Neural progenitor cell (in vitro differentiated cells): Measurements from ENCODE around the gene FCER2. TPM values are rescaled to one million over a fixed set of nuclear protein-coding genes. Genes with fewer than 3 reads are reported as not detected.

Source experiments
- DNase-seq: peaks from one replicate; pipeline ENCODE4 v3.0.0-alpha.2; 2016; ENCODE audit warnings: low spot score
- H2AFZ ChIP-seq: fragments of 200-600 bp; sonication (generic); replicated peaks from 2 replicates; pipeline ENCODE4 v1.6.1; 2016; ENCODE audit warnings: antibody characterized with exemption
- H3F3A ChIP-seq: fragments of 200-600 bp; sonication (generic); 2 replicates; pipeline ENCODE4 v1.6.1; 2016; ENCODE audit warnings: antibody characterized with exemption, low read depth
- H3K27ac ChIP-seq: fragments of 200-600 bp; sonication (generic); 2 replicates; pipeline ENCODE4 v1.5.1; 2016; ENCODE audit warnings: mild to moderate bottlenecking
- H3K27me3 ChIP-seq: fragments of 200-600 bp; sonication (generic); 2 replicates; pipeline ENCODE4 v1.6.1; 2016; ENCODE audit warnings: mild to moderate bottlenecking, moderate library complexity
- H3K36me3 ChIP-seq: fragments of 200-600 bp; sonication (generic); 2 replicates; pipeline ENCODE4 v1.5.1; 2016
- H3K4me1 ChIP-seq: fragments of 200-600 bp; sonication (generic); 2 replicates; pipeline ENCODE4 v1.6.1; 2016; ENCODE audit warnings: mixed run types
- H3K4me2 ChIP-seq: fragments of 200-600 bp; sonication (generic); 2 replicates; pipeline ENCODE4 v1.6.1; 2016
- H3K4me3 ChIP-seq: fragments of 200-600 bp; sonication (generic); 2 replicates; pipeline ENCODE4 v1.5.1; 2016
- H3K79me2 ChIP-seq: fragments of 200-600 bp; sonication (generic); 2 replicates; pipeline ENCODE4 v1.6.1; 2016; ENCODE audit warnings: low read depth
- H3K9ac ChIP-seq: fragments of 200-600 bp; sonication (generic); 2 replicates; pipeline ENCODE4 v1.6.1; 2016
- H3K9me3 ChIP-seq: fragments of 200-600 bp; sonication (generic); 2 replicates; pipeline ENCODE4 v1.5.1; 2016; ENCODE audit warnings: low read depth
- H4K20me1 ChIP-seq: fragments of 200-600 bp; sonication (generic); 2 replicates; pipeline ENCODE4 v1.6.1; 2016; ENCODE audit warnings: low read depth
- H3K27ac Mint-ChIP-seq: 3 replicates; pipeline ENCODE4 v1.8.0; 2021; ENCODE audit warnings: mixed read lengths
- H3K27me3 Mint-ChIP-seq: 2 replicates; pipeline ENCODE4 v1.8.0; 2022; ENCODE audit warnings: low read depth, mild to moderate bottlenecking, inconsistent platforms, moderate library complexity, mixed read lengths; ENCODE audit not compliant: insufficient read depth
- H3K36me3 Mint-ChIP-seq: 3 replicates; pipeline ENCODE4 v1.8.0; 2021; ENCODE audit warnings: mixed read lengths
- H3K4me1 Mint-ChIP-seq: 3 replicates; pipeline ENCODE4 v1.8.0; 2021; ENCODE audit warnings: mixed read lengths
- H3K4me3 Mint-ChIP-seq: 3 replicates; pipeline ENCODE4 v1.8.0; 2021; ENCODE audit warnings: mild to moderate bottlenecking, moderate library complexity, mixed read lengths
- H3K9me3 Mint-ChIP-seq: 3 replicates; pipeline ENCODE4 v1.8.0; 2020; ENCODE audit warnings: mixed read lengths
- CTCF ChIP-seq: fragments of 200-600 bp; sonication (generic); IDR thresholded peaks from 2 replicates; pipeline ENCODE4 v1.5.1; 2017; ENCODE audit warnings: antibody characterized with exemption, mild to moderate bottlenecking
- EZH2 ChIP-seq: fragments of 200-600 bp; sonication (generic); IDR thresholded peaks from 2 replicates; pipeline ENCODE4 v1.6.1; 2017; ENCODE audit warnings: antibody characterized with exemption, mild to moderate bottlenecking, moderate library complexity
- EZH2phosphoT487 ChIP-seq: fragments of 200-600 bp; sonication (generic); IDR thresholded peaks from 2 replicates; pipeline ENCODE4 v1.6.1; 2017; ENCODE audit warnings: antibody characterized with exemption
- total RNA-seq: library from RNA; depleted of rRNA; stranded (reverse); fragments of >200 nt; gene quantifications from 2 replicates; pipeline ENCODE4 v1.2.3, GENCODE V29; 2015; ENCODE audit warnings: low replicate concordance

FCER2 gene
- total RNA-seq, 1 donor from 2014 or later, result not detected

- Histone ChIP-seq H3K79me2 (no peaks in the 10 kb centered on the region), H3K27me3 (peaks cover 24% of the 10 kb centered on the region), H3K4me1 (no peaks in the 10 kb centered on the region), H3K4me2 (no peak overlapping the region), H3K9me3 (no peaks in the 10 kb centered on the region), H4K20me1 (no peaks in the 10 kb centered on the region), H3F3A (no peaks in the 10 kb centered on the region), H3K4me3 (no peak overlapping the region), H3K9ac (no peak overlapping the region), H3K36me3 (no peaks in the 10 kb centered on the region), H3K27ac (no peak overlapping the region), H2AFZ (no peak overlapping the region)
- Mint-ChIP-seq H3K9me3 (no peaks in the 10 kb centered on the region), H3K27me3 (peaks cover 3% of the 10 kb centered on the region), H3K36me3 (no peaks in the 10 kb centered on the region), H3K4me1 (no peaks in the 10 kb centered on the region), H3K27ac (no peak overlapping the region), H3K4me3 (no peak overlapping the region)
- no peak for TF ChIP-seq EZH2
- TF ChIP-seq CTCF, result no peak
- no peak for TF ChIP-seq EZH2phosphoT487
- no peak for DNase-seq
Observed at GRCh38 chr19:7692417-7693088, 9.4 kb downstream of the FCER2 start.

GRCh38 chr19:7691497-7691896 is 10.4 kb downstream of the FCER2 start:
- Mint-ChIP-seq H3K9me3 (no peaks in the 10 kb centered on the region), H3K4me3 (no peak overlapping the region), H3K27me3 (peaks cover 3% of the 10 kb centered on the region), H3K4me1 (no peaks in the 10 kb centered on the region), H3K27ac (no peak overlapping the region), H3K36me3 (no peaks in the 10 kb centered on the region)
- no peak overlapping the region for H3K4me3 ChIP-seq
- no peaks in the 10 kb centered on the region for H3K79me2 ChIP-seq
- H3K27ac ChIP-seq, result no peak overlapping the region
- no peaks in the 10 kb centered on the region for H3K4me1 ChIP-seq
- TF ChIP-seq CTCF (no peak), EZH2 (no peak), EZH2phosphoT487 (no peak)
- DNase-seq, result no peak
- no peaks in the 10 kb centered on the region for H3K9me3 ChIP-seq
- H4K20me1 ChIP-seq, result no peaks in the 10 kb centered on the region
- H3K4me2 ChIP-seq, result no peak overlapping the region
- no peaks in the 10 kb centered on the region for H3F3A ChIP-seq
- peaks cover 15% of the 10 kb centered on the region for H3K27me3 ChIP-seq
- no peak overlapping the region for H2AFZ ChIP-seq
- H3K36me3 ChIP-seq, result no peaks in the 10 kb centered on the region
- H3K9ac ChIP-seq, result no peak overlapping the region

GRCh38 chr19:7690779-7691258 is 11.1 kb downstream of the FCER2 start:
- H3K9me3 ChIP-seq, result no peaks in the 10 kb centered on the region
- H4K20me1 ChIP-seq, result no peaks in the 10 kb centered on the region
- no peak overlapping the region for H2AFZ ChIP-seq
- H3K4me3 Mint-ChIP-seq, result no peak overlapping the region
- H3K36me3 Mint-ChIP-seq, result no peaks in the 10 kb centered on the region
- H3K4me2 ChIP-seq, result no peak overlapping the region
- H3F3A ChIP-seq, result no peaks in the 10 kb centered on the region
- no peaks in the 10 kb centered on the region for H3K9me3 Mint-ChIP-seq
- H3K36me3 ChIP-seq, result no peaks in the 10 kb centered on the region
- TF ChIP-seq EZH2 (no peak), CTCF (no peak), EZH2phosphoT487 (no peak)
- H3K4me3 ChIP-seq, result no peak overlapping the region
- no peak overlapping the region for H3K9ac ChIP-seq
- no peak for DNase-seq
- H3K27me3 ChIP-seq, result peaks cover 11% of the 10 kb centered on the region
- no peak overlapping the region for H3K27ac ChIP-seq
- H3K27ac Mint-ChIP-seq, result no peak overlapping the region
- H3K4me1 Mint-ChIP-seq, result no peaks in the 10 kb centered on the region
- H3K4me1 ChIP-seq, result no peaks in the 10 kb centered on the region
- peaks cover 3% of the 10 kb centered on the region for H3K27me3 Mint-ChIP-seq
- no peaks in the 10 kb centered on the region for H3K79me2 ChIP-seq
